Smooth muscle cell (in vitro differentiated cells): Measurements from ENCODE around the gene SERPIND1. TPM values are rescaled to one million over a fixed set of nuclear protein-coding genes. Genes with fewer than 3 reads are reported as not detected.

Source experiments
- DNase-seq: peaks from one replicate; lab custom pipeline; 2025; ENCODE audit not compliant: unreplicated experiment; lab: John Stamatoyannopoulos, UW
- H2AFZ ChIP-seq: fragments of 200-600 bp; sonication (generic); 2 replicates; pipeline ENCODE4 v1.6.0; 2016; ENCODE audit warnings: antibody characterized with exemption, low read depth, mild to moderate bottlenecking
- H3F3A ChIP-seq: fragments of 200-600 bp; sonication (generic); 2 replicates; pipeline ENCODE4 v1.6.0; 2017; ENCODE audit warnings: antibody characterized with exemption, low read depth
- H3K27ac ChIP-seq: fragments of 200-600 bp; sonication (generic); 2 replicates; pipeline ENCODE4 v1.5.1; 2016; ENCODE audit warnings: low read depth, mild to moderate bottlenecking
- H3K27me3 ChIP-seq: fragments of 200-600 bp; sonication (generic); 2 replicates; pipeline ENCODE4 v1.6.1; 2016; ENCODE audit warnings: low read depth, mild to moderate bottlenecking
- H3K36me3 ChIP-seq: fragments of 200-600 bp; sonication (generic); 2 replicates; pipeline ENCODE4 v1.5.1; 2016; ENCODE audit warnings: low read depth
- H3K4me1 ChIP-seq: fragments of 200-600 bp; sonication (generic); 2 replicates; pipeline ENCODE4 v1.5.1; 2016; ENCODE audit warnings: low read depth
- H3K4me2 ChIP-seq: fragments of 200-600 bp; sonication (generic); 2 replicates; pipeline ENCODE4 v1.6.0; 2016; ENCODE audit warnings: mild to moderate bottlenecking
- H3K4me3 ChIP-seq: fragments of 200-600 bp; sonication (generic); 2 replicates; pipeline ENCODE4 v1.5.1; 2016; ENCODE audit warnings: mild to moderate bottlenecking
- H3K79me2 ChIP-seq: fragments of 200-600 bp; sonication (generic); 2 replicates; pipeline ENCODE4 v1.6.0; 2016; ENCODE audit warnings: low read depth, mild to moderate bottlenecking
- H3K9ac ChIP-seq: fragments of 200-600 bp; sonication (generic); 2 replicates; pipeline ENCODE4 v1.6.0; 2016; ENCODE audit warnings: low read depth
- H3K9me3 ChIP-seq: fragments of 200-600 bp; sonication (generic); replicated peaks from 2 replicates; pipeline ENCODE4 v1.5.1; 2016; ENCODE audit warnings: low read depth
- H4K20me1 ChIP-seq: fragments of 200-600 bp; sonication (generic); 2 replicates; pipeline ENCODE4 v1.6.0; 2016; ENCODE audit warnings: low read depth
- WGBS: methylation state at CpG from one replicate; pipeline ENCODE4 v1.1.7; 2016; ENCODE audit warnings: low lambda C conversion rate; 5-methylcytosine and 5-hydroxymethylcytosine counted together
- polyA plus RNA-seq: library from polyadenylated mRNA; unstranded; fragments of >200 nt; fragmentation: Nextera tagmentation; extraction: Ambion mirVana; gene quantifications from 2 replicates; pipeline ENCODE4 v1.2.1, GENCODE V29; 2016
- total RNA-seq: library from RNA; depleted of rRNA; stranded (reverse); fragments of >200 nt; gene quantifications from 2 replicates; pipeline ENCODE4 v1.2.3, GENCODE V29; 2014
- TF ChIP-seq, protein P1 (sequence below): fragments of 200-600 bp; sonication (generic); IDR thresholded peaks from 2 replicates; pipeline ENCODE4 v1.5.1; 2017; ENCODE audit warnings: borderline replicate concordance, mild to moderate bottlenecking, antibody characterized with exemption; ENCODE audit not compliant: insufficient read depth, poor library complexity, severe bottlenecking

Gene SERPIND1
- total and polyA plus RNA-seq, 2 experiments from 2014 or later = 0.10 TPM; not detected in 1

DNA sequence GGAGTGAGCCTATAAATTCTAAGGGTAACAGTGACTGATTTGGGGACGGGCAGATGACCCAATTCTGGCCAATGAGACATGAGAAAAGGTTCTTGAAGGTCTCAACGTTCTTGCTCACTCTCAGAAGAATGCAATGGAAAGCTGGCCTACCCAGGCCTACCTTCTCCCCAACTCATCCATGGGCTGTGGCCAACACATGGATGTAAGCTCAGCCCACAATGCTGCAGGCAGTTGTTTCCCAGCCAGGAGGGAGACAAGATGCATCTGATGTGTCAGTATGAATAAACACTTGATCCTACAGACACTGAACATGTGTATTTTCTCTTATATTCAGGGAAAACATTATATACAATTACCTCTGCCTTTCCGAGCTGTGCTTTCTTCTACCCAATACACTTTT lies 60.3 kb downstream of the SERPIND1 start:
- H3K9ac ChIP-seq = no peak overlapping the region
- H3K9me3 ChIP-seq = no peaks in the 10 kb centered on the region
- no peak overlapping the region for H3K4me2 ChIP-seq
- H3K79me2 ChIP-seq = peaks cover 17% of the 10 kb centered on the region
- TF ChIP-seq, protein P1, sequence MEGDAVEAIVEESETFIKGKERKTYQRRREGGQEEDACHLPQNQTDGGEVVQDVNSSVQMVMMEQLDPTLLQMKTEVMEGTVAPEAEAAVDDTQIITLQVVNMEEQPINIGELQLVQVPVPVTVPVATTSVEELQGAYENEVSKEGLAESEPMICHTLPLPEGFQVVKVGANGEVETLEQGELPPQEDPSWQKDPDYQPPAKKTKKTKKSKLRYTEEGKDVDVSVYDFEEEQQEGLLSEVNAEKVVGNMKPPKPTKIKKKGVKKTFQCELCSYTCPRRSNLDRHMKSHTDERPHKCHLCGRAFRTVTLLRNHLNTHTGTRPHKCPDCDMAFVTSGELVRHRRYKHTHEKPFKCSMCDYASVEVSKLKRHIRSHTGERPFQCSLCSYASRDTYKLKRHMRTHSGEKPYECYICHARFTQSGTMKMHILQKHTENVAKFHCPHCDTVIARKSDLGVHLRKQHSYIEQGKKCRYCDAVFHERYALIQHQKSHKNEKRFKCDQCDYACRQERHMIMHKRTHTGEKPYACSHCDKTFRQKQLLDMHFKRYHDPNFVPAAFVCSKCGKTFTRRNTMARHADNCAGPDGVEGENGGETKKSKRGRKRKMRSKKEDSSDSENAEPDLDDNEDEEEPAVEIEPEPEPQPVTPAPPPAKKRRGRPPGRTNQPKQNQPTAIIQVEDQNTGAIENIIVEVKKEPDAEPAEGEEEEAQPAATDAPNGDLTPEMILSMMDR = no peak
- H3K4me3 ChIP-seq = no peak overlapping the region
- WGBS = 93% methylated on average over 3 of the region's 3 CpGs
- H3K36me3 ChIP-seq = peaks cover 4% of the 10 kb centered on the region
- no peak overlapping the region for H2AFZ ChIP-seq
- DNase-seq = no peak
- H3F3A ChIP-seq = no peaks in the 10 kb centered on the region
- no peaks in the 10 kb centered on the region for H3K4me1 ChIP-seq
- H3K27ac ChIP-seq = no peak overlapping the region
- peaks cover 7% of the 10 kb centered on the region for H4K20me1 ChIP-seq
- H3K27me3 ChIP-seq = no peaks in the 10 kb centered on the region

DNA sequence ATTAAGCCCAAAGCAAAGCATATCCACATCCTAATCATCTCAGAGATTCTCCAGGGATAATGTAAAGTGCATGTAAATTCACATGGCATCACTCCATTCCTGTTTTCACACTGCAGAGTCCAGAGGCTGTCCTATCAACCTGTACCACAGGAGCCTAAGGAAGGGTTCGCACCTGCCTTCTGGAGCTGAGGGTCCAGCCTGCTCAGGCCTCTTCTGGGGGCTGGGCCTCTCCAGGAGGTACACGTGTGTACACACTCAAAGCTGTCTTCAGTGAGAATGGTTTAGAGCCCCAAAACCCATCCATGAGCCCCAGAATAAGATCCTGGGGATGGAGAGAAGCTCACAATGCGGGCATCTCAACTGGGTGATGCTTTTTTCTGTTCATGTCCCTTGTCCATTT lies 60.8 kb downstream of the SERPIND1 start:
- Histone ChIP-seq H2AFZ (no peak overlapping the region), H3K9me3 (no peaks in the 10 kb centered on the region)
- DNase-seq = no peak

More for the DNA sequence above, 60.8 kb downstream of the SERPIND1 start:
- H3K9ac ChIP-seq = no peak overlapping the region
- TF ChIP-seq, protein P1 = no peak
- H3K4me2 ChIP-seq = no peak overlapping the region
- H3K4me1 ChIP-seq = no peaks in the 10 kb centered on the region
- no peak overlapping the region for H3K4me3 ChIP-seq
- H3F3A ChIP-seq = no peaks in the 10 kb centered on the region
- no peak overlapping the region for H3K27ac ChIP-seq
- 98% methylated on average over 3 of the region's 3 CpGs for WGBS
- H3K36me3 ChIP-seq = peaks cover 4% of the 10 kb centered on the region
- H3K27me3 ChIP-seq = no peaks in the 10 kb centered on the region
- peaks cover 20% of the 10 kb centered on the region for H3K79me2 ChIP-seq
- H4K20me1 ChIP-seq = peaks cover 12% of the 10 kb centered on the region

Other genes starting within 250 kb of the SERPIND1 start
- gene PI4KA, start 84.7 kb downstream of the SERPIND1 start, total RNA-seq = 19.2 and 33.2 TPM in 2 replicates
- gene PI4KA, start 84.7 kb downstream of the SERPIND1 start, polyA plus RNA-seq = 23.5 and 47.8 TPM in 2 replicates
- 8.1 and 9.4 TPM in 2 replicates for gene SNAP29, start 84.9 kb downstream of the SERPIND1 start, total RNA-seq
- 28.8 and 32.1 TPM in 2 replicates for gene SNAP29, start 84.9 kb downstream of the SERPIND1 start, polyA plus RNA-seq
- 40.9 TPM in 2 replicates for gene CRKL, start 143.3 kb downstream of the SERPIND1 start, total RNA-seq
- 25.1 and 26.6 TPM in 2 replicates for gene CRKL, start 143.3 kb downstream of the SERPIND1 start, polyA plus RNA-seq
- 0.85 and 0.94 TPM in 2 replicates for gene AIFM3, start 193.1 kb downstream of the SERPIND1 start, total RNA-seq
- 0.13 TPM in 1 of 2 replicates, not detected in the other for gene AIFM3, start 193.1 kb downstream of the SERPIND1 start, polyA plus RNA-seq
- gene LZTR1, start 208.2 kb downstream of the SERPIND1 start, total RNA-seq = 28.1 and 34.2 TPM in 2 replicates
- gene LZTR1, start 208.2 kb downstream of the SERPIND1 start, polyA plus RNA-seq = 43.9 and 49.7 TPM in 2 replicates
- 16.6 and 28.0 TPM in 2 replicates for gene THAP7, start 228.0 kb downstream of the SERPIND1 start, total RNA-seq
- gene THAP7, start 228.0 kb downstream of the SERPIND1 start, polyA plus RNA-seq = 26.8 and 38.6 TPM in 2 replicates
- gene P2RX6, start 241.1 kb downstream of the SERPIND1 start, total RNA-seq = 0.13 and 0.45 TPM in 2 replicates
- 0.89 and 1.2 TPM in 2 replicates for gene P2RX6, start 241.1 kb downstream of the SERPIND1 start, polyA plus RNA-seq